Neural cell (in vitro differentiated cells): ENCODE measurements around the gene NDST1. TPM values are rescaled to one million over a fixed set of nuclear protein-coding genes. Genes with fewer than 3 reads are reported as not detected.

Experiments
- H2AFZ ChIP-seq: fragments of 200-600, 300-800 bp; sonication (generic), shearing (Covaris generic); 2 replicates; pipeline ENCODE4 v1.6.0; 2014; ENCODE audit warnings: low read depth, mild to moderate bottlenecking, antibody characterized with exemption, low read length, moderate library complexity
- H3F3A ChIP-seq: fragments of 200-600 bp; shearing (Covaris generic); 2 replicates; pipeline ENCODE4 v1.6.1; 2016; ENCODE audit warnings: mild to moderate bottlenecking, moderate library complexity, mixed read lengths, antibody characterized with exemption, low read length; ENCODE audit not compliant: insufficient read depth, poor library complexity, severe bottlenecking
- H3K27ac ChIP-seq: fragments of 200-600, 300-800 bp; sonication (generic), shearing (Covaris generic); 2 replicates; pipeline ENCODE4 v1.5.1; 2014; ENCODE audit warnings: mild to moderate bottlenecking, low read length, moderate library complexity
- H3K27me3 ChIP-seq: fragments of 300-800, 200-600 bp; sonication (generic), shearing (Covaris generic); 2 replicates; pipeline ENCODE4 v1.6.0; 2014; ENCODE audit warnings: mild to moderate bottlenecking, low read depth, low read length, moderate library complexity; ENCODE audit not compliant: insufficient read depth
- H3K36me3 ChIP-seq: fragments of 300-800, 200-600 bp; sonication (generic), shearing (Covaris generic); 2 replicates; pipeline ENCODE4 v1.5.1; 2014; ENCODE audit warnings: mild to moderate bottlenecking, antibody characterized with exemption, low read length, moderate library complexity; ENCODE audit not compliant: insufficient read depth
- H3K4me2 ChIP-seq: fragments of 300-800, 200-600 bp; sonication (generic), shearing (Covaris generic); 2 replicates; pipeline ENCODE4 v1.6.0; 2014; ENCODE audit warnings: mild to moderate bottlenecking, low read length
- H3K4me3 ChIP-seq: fragments of 300-800, 200-600 bp; sonication (generic), shearing (Covaris generic); 2 replicates; pipeline ENCODE4 v1.5.1; 2014; ENCODE audit warnings: mild to moderate bottlenecking, low read length, moderate library complexity
- H3K79me2 ChIP-seq: fragments of 200-600 bp; shearing (Covaris generic); replicated peaks from 2 replicates; pipeline ENCODE4 v1.6.0; 2014; ENCODE audit warnings: mild to moderate bottlenecking, low read length, moderate library complexity; ENCODE audit not compliant: insufficient read depth
- H3K9ac ChIP-seq: fragments of 300-800, 200-600 bp; sonication (generic), shearing (Covaris generic); 2 replicates; pipeline ENCODE4 v1.6.1; 2016; ENCODE audit warnings: mild to moderate bottlenecking, low read length, mixed read lengths
- H3K9me2 ChIP-seq: fragments of 200-600 bp; shearing (Covaris generic); 2 replicates; pipeline ENCODE4 v1.6.1; 2016; ENCODE audit warnings: mild to moderate bottlenecking, low read length, mixed read lengths; ENCODE audit not compliant: insufficient read depth
- H3K9me3 ChIP-seq: fragments of 200-600, 300-800 bp; sonication (generic), shearing (Covaris generic); 2 replicates; pipeline ENCODE4 v1.6.1; 2016; ENCODE audit warnings: mild to moderate bottlenecking, mixed run types, low read length, moderate library complexity, mixed read lengths
- H4K20me1 ChIP-seq: fragments of 200-600 bp; shearing (Covaris generic); 2 replicates; pipeline ENCODE4 v1.6.1; 2016; ENCODE audit warnings: mild to moderate bottlenecking, mixed run types; ENCODE audit not compliant: insufficient read depth
- EP300 ChIP-seq: fragments of 450-650 bp; conservative IDR thresholded peaks from 2 replicates; pipeline ENCODE4 v1.6.1; 2014; ENCODE audit warnings: antibody characterized with exemption, mild to moderate bottlenecking, moderate library complexity; ENCODE audit not compliant: poor library complexity, severe bottlenecking
- EZH2 ChIP-seq: fragments of 200-600, 300-800 bp; shearing (Covaris generic), sonication (generic); IDR thresholded peaks from 2 replicates; pipeline ENCODE4 v1.6.1; 2014; ENCODE audit warnings: antibody characterized with exemption, low read length, borderline replicate concordance, mild to moderate bottlenecking; ENCODE audit not compliant: insufficient read depth, poor library complexity, severe bottlenecking
- MXI1 ChIP-seq: fragments of 450-650 bp; conservative IDR thresholded peaks from 2 replicates; pipeline ENCODE4 v1.6.1; 2014; ENCODE audit warnings: antibody characterized with exemption, mild to moderate bottlenecking; ENCODE audit not compliant: poor library complexity, severe bottlenecking
- POLR2AphosphoS5 ChIP-seq: IDR thresholded peaks from 2 replicates; pipeline ENCODE4 v1.6.1; 2012
- RAD21 ChIP-seq: fragments of 450-650 bp; conservative IDR thresholded peaks from 2 replicates; pipeline ENCODE4 v1.6.1; 2014; ENCODE audit warnings: antibody characterized with exemption, mild to moderate bottlenecking, moderate library complexity
- REST ChIP-seq: IDR thresholded peaks from 2 replicates; pipeline ENCODE4 v1.6.1; 2012; ENCODE audit warnings: borderline replicate concordance
- SMC3 ChIP-seq: fragments of 450-650 bp; conservative IDR thresholded peaks from 2 replicates; pipeline ENCODE4 v1.6.1; 2014; ENCODE audit warnings: antibody characterized with exemption, mild to moderate bottlenecking, moderate library complexity; ENCODE audit not compliant: poor library complexity
- TAF1 ChIP-seq: IDR thresholded peaks from 2 replicates; pipeline ENCODE4 v1.6.1; 2012; ENCODE audit warnings: low read depth
- polyA plus RNA-seq: library from polyadenylated mRNA; depleted of rRNA; stranded (reverse); fragments of >200 nt; gene quantifications from 2 replicates; pipeline ENCODE4 v1.2.3, GENCODE V29; 2014
- TF ChIP-seq, protein P1 (sequence below): fragments of 450-650 bp; IDR thresholded peaks from 2 replicates; pipeline ENCODE4 v1.5.1; 2014; ENCODE audit warnings: antibody characterized with exemption, mild to moderate bottlenecking, moderate library complexity; ENCODE audit not compliant: poor library complexity, severe bottlenecking

NDST1 gene
- polyA plus RNA-seq, 1 donor from 2014 or later, result 15.6 TPM

- no peaks in the 10 kb centered on the region for H3K79me2 ChIP-seq
- no peak overlapping the region for H3K4me3 ChIP-seq
- H4K20me1 ChIP-seq, result no peaks in the 10 kb centered on the region
- H2AFZ ChIP-seq, result no peak overlapping the region
- H3F3A ChIP-seq, result no peaks in the 10 kb centered on the region
- no peaks in the 10 kb centered on the region for H3K27me3 ChIP-seq
- no peak overlapping the region for H3K4me2 ChIP-seq
- no peak overlapping the region for H3K9ac ChIP-seq
- no peaks in the 10 kb centered on the region for H3K9me3 ChIP-seq
- H3K9me2 ChIP-seq, result no peaks in the 10 kb centered on the region
- H3K27ac ChIP-seq, result no peak overlapping the region
- TF ChIP-seq EZH2 (no peak), MXI1 (no peak), POLR2AphosphoS5 (no peak), SMC3 (no peak), TAF1 (no peak), RAD21 (no peak), EP300 (no peak), REST (no peak)
- TF ChIP-seq, protein P1, sequence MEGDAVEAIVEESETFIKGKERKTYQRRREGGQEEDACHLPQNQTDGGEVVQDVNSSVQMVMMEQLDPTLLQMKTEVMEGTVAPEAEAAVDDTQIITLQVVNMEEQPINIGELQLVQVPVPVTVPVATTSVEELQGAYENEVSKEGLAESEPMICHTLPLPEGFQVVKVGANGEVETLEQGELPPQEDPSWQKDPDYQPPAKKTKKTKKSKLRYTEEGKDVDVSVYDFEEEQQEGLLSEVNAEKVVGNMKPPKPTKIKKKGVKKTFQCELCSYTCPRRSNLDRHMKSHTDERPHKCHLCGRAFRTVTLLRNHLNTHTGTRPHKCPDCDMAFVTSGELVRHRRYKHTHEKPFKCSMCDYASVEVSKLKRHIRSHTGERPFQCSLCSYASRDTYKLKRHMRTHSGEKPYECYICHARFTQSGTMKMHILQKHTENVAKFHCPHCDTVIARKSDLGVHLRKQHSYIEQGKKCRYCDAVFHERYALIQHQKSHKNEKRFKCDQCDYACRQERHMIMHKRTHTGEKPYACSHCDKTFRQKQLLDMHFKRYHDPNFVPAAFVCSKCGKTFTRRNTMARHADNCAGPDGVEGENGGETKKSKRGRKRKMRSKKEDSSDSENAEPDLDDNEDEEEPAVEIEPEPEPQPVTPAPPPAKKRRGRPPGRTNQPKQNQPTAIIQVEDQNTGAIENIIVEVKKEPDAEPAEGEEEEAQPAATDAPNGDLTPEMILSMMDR, result no peak
- no peaks in the 10 kb centered on the region for H3K36me3 ChIP-seq
Measured at GRCh38 chr5:150541397-150541675, 33.4 kb downstream of the NDST1 start.

DNA sequence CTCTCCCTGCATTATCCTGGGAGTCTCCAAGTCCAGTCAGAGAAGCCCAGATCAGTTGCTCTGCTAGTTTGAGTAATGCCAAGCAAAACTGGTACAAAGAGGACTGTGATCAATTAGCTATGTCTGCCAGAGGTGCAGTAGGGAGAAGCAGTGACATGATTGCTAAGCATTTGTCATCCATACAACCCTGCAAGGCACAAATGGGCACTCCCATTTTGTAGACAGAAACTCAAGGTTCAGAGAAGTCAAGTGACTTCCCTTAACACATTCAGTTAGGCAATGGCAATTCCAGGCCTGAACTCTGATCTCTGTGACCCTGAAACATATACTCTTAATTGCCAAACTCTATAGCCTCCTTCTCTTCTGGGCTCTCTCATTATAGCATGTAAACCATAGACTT lies 34.0 kb downstream of the NDST1 start:
- H3K9me3 ChIP-seq, result no peaks in the 10 kb centered on the region
- no peaks in the 10 kb centered on the region for H3K27me3 ChIP-seq
- no peak overlapping the region for H3K4me2 ChIP-seq
- no peak overlapping the region for H2AFZ ChIP-seq
- no peaks in the 10 kb centered on the region for H3K79me2 ChIP-seq
- H3K4me3 ChIP-seq, result no peak overlapping the region
- H3K9ac ChIP-seq, result no peak overlapping the region
- no peak overlapping the region for H3K27ac ChIP-seq
- H3K36me3 ChIP-seq, result no peaks in the 10 kb centered on the region
- no peaks in the 10 kb centered on the region for H3F3A ChIP-seq
- no peaks in the 10 kb centered on the region for H4K20me1 ChIP-seq
- no peaks in the 10 kb centered on the region for H3K9me2 ChIP-seq
- no peak for TF ChIP-seq EZH2

DNA sequence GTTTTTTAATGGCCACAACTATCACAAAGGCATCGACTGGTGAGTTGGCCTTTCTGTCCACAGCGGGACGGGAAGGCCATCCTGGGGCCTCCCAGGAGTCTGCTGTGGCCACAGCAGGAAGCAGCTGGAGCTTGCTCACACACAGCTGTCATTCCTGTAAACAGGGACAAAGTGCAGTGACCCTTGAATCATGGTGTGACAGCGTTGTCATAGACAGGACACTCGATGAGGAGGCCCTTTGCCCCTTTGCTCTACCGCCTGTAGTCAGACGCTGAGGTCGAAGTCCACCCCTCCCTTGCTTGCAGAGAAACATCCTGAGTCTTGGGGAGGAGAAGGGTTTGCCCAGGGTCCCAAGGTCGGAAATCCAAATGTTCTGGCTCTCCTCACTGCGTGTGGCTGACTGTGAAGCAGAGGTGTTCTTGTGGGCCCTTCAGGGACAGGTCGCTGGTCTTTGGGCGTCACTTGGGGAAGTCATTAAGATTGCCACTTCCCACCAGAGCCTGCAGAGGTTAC lies 35.1 kb downstream of the NDST1 start:
- no peaks in the 10 kb centered on the region for H3F3A ChIP-seq
- no peak for TF ChIP-seq REST
- no peak for TF ChIP-seq SMC3
- no peak for TF ChIP-seq EP300
- TF ChIP-seq, protein P1, result no peak
- no peak for TF ChIP-seq MXI1
- TF ChIP-seq POLR2AphosphoS5, result no peak
- no peak for TF ChIP-seq TAF1
- TF ChIP-seq RAD21, result no peak
- no peak for TF ChIP-seq EZH2
- no peak overlapping the region for H2AFZ ChIP-seq
- H3K27me3 ChIP-seq, result no peaks in the 10 kb centered on the region
- H4K20me1 ChIP-seq, result no peaks in the 10 kb centered on the region
- H3K4me2 ChIP-seq, result no peak overlapping the region
- no peaks in the 10 kb centered on the region for H3K9me3 ChIP-seq
- H3K4me3 ChIP-seq, result no peak overlapping the region
- no peak overlapping the region for H3K27ac ChIP-seq
- H3K79me2 ChIP-seq, result no peaks in the 10 kb centered on the region
- H3K36me3 ChIP-seq, result no peaks in the 10 kb centered on the region
- H3K9ac ChIP-seq, result no peak overlapping the region
- H3K9me2 ChIP-seq, result no peaks in the 10 kb centered on the region
